Cardiac muscle cell (in vitro differentiated cells and primary cell): ENCODE measurements around the gene CNOT8. TPM values are rescaled to one million over a fixed set of nuclear protein-coding genes. Genes with fewer than 3 reads are reported as not detected.

Source experiments
- DNase-seq, 2 donors: peaks; one replicate each; pipeline versions ENCODE4 v3.0.0 to v3.0.0-alpha.2; 2010 to 2017; ENCODE audit warnings: low read depth in 1 of 2, low spot score in 1 of 2
- H3K27ac ChIP-seq: fragments of 200-600 bp; sonication (generic); 2 replicates; pipeline ENCODE4 v1.5.1; 2016
- H3K27me3 ChIP-seq: fragments of 200-600 bp; sonication (generic); 2 replicates; pipeline ENCODE4 v1.6.0; 2016; ENCODE audit warnings: control low read depth
- H3K36me3 ChIP-seq: fragments of 200-600 bp; sonication (generic); 2 replicates; pipeline ENCODE4 v1.5.1; 2016; ENCODE audit warnings: control low read depth
- H3K4me1 ChIP-seq: fragments of 200-600 bp; sonication (generic); 2 replicates; pipeline ENCODE4 v1.8.1; 2017; ENCODE audit warnings: low read depth, mild to moderate bottlenecking, mixed run types
- H3K4me3 ChIP-seq: fragments of 200-600 bp; sonication (generic); 2 replicates; pipeline ENCODE4 v1.5.1; 2016; ENCODE audit warnings: mild to moderate bottlenecking
- H3K9me3 ChIP-seq: fragments of 200-600 bp; sonication (generic); 2 replicates; pipeline ENCODE4 v1.5.1; 2017; ENCODE audit warnings: low read depth, mild to moderate bottlenecking, control low read depth
- CTCF ChIP-seq: IDR thresholded peaks from 2 replicates; pipeline ENCODE4 v1.5.1; 2012; ENCODE audit warnings: low read depth, mild to moderate bottlenecking, low read length
- polyA plus RNA-seq: library from polyadenylated mRNA; unstranded; fragments of >200 nt; fragmentation: Nextera tagmentation; extraction: Ambion mirVana; gene quantifications from 2 replicates; pipeline ENCODE4 v1.2.1, GENCODE V29; 2016
- total RNA-seq: library from RNA; depleted of rRNA; stranded (reverse); fragments of >200 nt; gene quantifications from 2 replicates; pipeline ENCODE4 v1.2.3, GENCODE V29; 2016

CNOT8 gene
- total and polyA plus RNA-seq, 2 experiments from 2014 or later, result 37.2 to 45.2 TPM

GRCh38 chr5:154916874-154917273 lies 58.4 kb downstream of the CNOT8 start:
- no peak for TF ChIP-seq CTCF
- H3K4me3 ChIP-seq, result no peak overlapping the region
- no peak overlapping the region for H3K27ac ChIP-seq
- H3K27me3 ChIP-seq, result no peaks in the 10 kb centered on the region
- peaks cover 62% of the 10 kb centered on the region for H3K36me3 ChIP-seq
- no peaks in the 10 kb centered on the region for H3K9me3 ChIP-seq
- no peak for DNase-seq
- no peaks in the 10 kb centered on the region for H3K4me1 ChIP-seq

DNA sequence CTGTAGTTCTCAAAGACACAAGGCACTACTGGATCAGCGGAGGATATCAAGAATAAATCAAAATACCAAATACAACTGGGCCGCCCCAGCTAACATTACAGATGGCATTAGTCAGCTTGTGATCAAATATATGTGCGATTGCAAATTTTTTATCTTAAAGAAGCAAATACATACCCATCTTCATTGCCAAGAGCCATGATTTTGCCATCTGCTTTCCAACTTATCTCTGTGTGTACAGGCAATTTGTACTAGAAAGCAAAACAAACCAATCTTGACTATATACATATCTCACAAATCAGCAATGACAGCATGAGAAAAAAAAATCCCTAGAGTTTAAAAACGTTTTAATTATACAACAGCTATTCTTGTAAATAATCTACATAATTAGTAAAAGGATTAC lies 59.3 kb downstream of the CNOT8 start:
- TF ChIP-seq CTCF, result no peak

GRCh38 chr5:154923441-154924430 lies 65.3 kb downstream of the CNOT8 start:
- Histone ChIP-seq H3K9me3 (no peaks in the 10 kb centered on the region), H3K4me3 (no peak overlapping the region), H3K27ac (no peak overlapping the region), H3K36me3 (peaks cover 67% of the 10 kb centered on the region), H3K4me1 (no peaks in the 10 kb centered on the region), H3K27me3 (no peaks in the 10 kb centered on the region)
- DNase-seq, result no peak
- no peak for TF ChIP-seq CTCF

More for the DNA sequence above, 59.3 kb downstream of the CNOT8 start:
- Histone ChIP-seq H3K4me3 (no peak overlapping the region), H3K27ac (no peak overlapping the region), H3K4me1 (no peaks in the 10 kb centered on the region), H3K9me3 (no peaks in the 10 kb centered on the region), H3K27me3 (no peaks in the 10 kb centered on the region), H3K36me3 (peaks cover 57% of the 10 kb centered on the region)
- DNase-seq, result no peak

Other genes with a start within 250 kb of the CNOT8 start
- gene LARP1, start 103.2 kb upstream of the CNOT8 start, total RNA-seq, result 70.6 and 97.8 TPM in 2 replicates
- gene LARP1, start 103.2 kb upstream of the CNOT8 start, polyA plus RNA-seq, result 40.7 and 57.6 TPM in 2 replicates
- gene FAXDC2, start 8.0 kb upstream of the CNOT8 start, total RNA-seq, result 22.4 and 39.4 TPM in 2 replicates
- gene FAXDC2, start 8.0 kb upstream of the CNOT8 start, polyA plus RNA-seq, result 25.1 and 45.3 TPM in 2 replicates
- gene GEMIN5, start 79.6 kb downstream of the CNOT8 start, total RNA-seq, result 14.3 and 17.4 TPM in 2 replicates
- 10.8 and 14.7 TPM in 2 replicates for gene GEMIN5, start 79.6 kb downstream of the CNOT8 start, polyA plus RNA-seq
- gene MRPL22, start 82.4 kb downstream of the CNOT8 start, total RNA-seq, result 27.3 and 39.0 TPM in 2 replicates
- 139 and 164 TPM in 2 replicates for gene MRPL22, start 82.4 kb downstream of the CNOT8 start, polyA plus RNA-seq
- not detected in 2 replicates for gene KIF4B, start 155.1 kb downstream of the CNOT8 start, total RNA-seq
- gene KIF4B, start 155.1 kb downstream of the CNOT8 start, polyA plus RNA-seq, result 0.05 TPM in 1 of 2 replicates, not detected in the other